NCI-H1048 (cell line): Measurements from ENCODE around the gene MRPL43.
A peak's percentile ranks its signal among the peaks of the same experiment; 100 is the strongest.

Experiments used
- DNase-seq: peaks from one replicate; lab custom pipeline; 2025; lab: John Stamatoyannopoulos, UW

The MRPL43 gene

DNA sequence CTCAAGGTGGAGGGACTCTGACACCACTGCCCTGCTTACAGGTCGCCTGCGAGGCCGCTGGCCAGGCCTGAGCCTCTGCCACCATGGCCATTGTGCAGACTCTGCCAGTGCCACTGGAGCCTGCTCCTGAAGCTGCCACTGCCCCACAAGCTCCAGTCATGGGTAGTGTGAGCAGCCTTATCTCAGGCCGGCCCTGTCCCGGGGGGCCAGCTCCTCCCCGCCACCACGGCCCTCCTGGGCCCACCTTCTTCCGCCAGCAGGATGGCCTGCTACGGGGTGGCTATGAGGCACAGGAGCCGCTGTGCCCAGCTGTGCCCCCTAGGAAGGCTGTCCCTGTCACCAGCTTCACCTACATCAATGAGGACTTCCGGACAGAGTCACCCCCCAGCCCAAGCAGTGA, 15.2 kb upstream of the MRPL43 start:
- DNase-seq = no peak

DNA sequence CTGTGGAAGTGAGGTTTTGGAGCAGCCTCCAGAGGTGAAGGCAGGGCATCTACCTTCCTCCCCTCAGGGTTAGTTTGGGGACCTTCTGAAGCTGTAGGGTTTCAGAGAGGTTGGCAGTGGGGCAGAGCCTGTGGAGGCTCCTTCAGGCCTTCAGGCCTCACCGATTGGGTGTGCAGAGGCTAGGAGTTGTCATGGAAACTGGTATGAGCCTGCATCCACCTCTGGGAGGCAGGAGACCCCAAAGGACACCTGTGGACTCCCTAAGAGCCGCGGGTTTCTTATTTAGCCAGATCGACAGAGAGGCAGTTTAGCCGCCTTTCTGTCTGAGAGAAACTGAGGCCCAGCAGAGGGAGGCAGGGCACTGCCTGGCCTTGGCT, 14.3 kb upstream of the MRPL43 start:
- no peak for DNase-seq

DNA sequence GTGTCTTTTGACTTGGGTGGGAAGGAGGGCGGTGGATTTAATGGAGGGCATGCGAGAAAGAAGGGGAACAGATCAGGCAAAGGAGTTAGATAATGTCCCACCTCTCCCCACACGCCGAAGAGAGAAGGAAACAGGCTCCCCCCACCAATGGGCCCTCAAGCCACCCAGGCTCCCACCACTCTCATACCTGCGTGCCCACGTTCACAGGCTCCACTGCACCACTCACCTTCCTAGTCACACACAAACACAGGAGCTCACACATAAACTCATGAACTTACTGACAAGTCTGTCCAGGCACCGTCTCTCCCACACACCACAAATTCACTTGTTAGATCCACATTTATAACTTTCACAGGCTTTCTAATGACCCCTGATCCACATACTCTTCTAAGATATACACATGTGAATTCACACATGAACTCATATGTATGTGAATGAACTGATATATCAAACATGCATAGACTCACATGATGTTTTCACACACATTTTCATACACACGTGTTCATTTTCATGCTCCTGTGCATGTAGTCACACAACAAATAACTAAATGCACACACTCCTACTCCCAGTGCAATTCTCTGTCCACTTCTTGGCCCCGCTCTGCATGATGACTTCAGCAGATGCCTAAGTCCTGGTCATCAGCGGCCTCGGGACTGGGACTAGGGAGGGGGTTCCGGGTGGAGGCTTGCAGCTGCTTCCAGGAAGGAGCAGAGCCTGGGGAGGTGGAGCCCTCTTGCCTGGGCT, 13.8 kb upstream of the MRPL43 start:
- DNase-seq = no peak

DNA sequence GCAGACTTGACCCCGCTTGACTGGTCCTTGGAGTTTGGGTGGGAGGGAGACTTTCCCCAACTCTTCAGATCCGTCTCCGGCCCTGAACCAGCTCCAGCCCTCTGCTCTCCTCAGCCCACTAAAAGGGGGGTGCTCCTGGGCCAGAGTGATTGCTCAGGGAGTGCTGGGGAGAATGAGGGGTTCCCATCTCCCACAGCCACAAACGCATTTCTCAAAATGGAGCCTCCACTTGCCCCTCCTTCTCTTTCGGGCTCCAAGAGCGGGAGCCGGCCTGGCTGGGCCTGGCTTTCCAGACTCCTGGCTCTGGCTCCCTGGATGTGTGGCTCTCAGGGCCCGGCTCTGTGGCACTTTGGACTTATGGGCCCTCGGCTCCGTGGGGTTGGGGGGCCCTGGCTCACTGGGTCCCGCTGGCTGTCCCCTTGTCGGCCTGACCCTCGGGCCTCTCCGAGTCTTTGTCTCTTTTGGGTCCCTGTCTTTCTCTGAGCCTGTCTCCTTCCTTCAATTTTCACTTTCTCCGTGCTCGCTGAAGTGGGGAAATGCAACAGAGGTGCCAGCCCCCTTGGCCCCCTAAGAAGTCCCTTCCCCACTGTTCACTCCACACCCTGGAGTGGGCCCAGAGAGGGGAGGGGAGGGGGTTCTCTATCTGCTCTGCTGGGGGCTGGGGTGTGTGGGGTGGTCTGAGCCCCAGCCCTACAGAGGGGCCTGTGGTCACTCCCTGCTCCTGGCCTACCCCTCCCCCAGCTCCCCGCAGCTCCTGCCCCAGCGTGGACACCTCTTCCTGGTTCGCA, 13.0 kb upstream of the MRPL43 start:
- DNase-seq = no peak

DNA sequence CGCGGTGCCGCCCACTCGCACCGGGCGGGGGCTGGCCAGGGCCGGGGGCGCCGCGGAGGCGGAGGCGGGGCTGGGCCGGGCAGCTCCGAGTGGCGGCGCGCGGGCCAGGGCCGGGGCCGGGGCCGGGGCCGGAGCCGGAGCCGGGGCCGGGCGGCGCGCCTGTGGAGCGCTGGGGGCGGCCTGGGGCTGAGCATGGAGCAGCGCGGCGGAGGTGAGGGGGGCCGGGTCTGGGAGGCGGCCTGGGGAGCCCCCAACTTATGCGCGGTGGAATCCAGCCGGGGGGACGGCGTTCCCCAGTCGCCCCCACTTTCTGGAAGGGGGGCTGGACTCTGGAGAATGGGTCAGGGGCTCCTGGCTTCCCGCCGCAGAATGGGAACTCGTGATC, 12.4 kb upstream of the MRPL43 start, which contains the start of gene LZTS2:
LZTS2 (plus strand) TSS at position 67 of the 385 bp plus-strand sequence. CDS start 2,731 bp downstream, outside the sequence.
- no peak for DNase-seq

DNA sequence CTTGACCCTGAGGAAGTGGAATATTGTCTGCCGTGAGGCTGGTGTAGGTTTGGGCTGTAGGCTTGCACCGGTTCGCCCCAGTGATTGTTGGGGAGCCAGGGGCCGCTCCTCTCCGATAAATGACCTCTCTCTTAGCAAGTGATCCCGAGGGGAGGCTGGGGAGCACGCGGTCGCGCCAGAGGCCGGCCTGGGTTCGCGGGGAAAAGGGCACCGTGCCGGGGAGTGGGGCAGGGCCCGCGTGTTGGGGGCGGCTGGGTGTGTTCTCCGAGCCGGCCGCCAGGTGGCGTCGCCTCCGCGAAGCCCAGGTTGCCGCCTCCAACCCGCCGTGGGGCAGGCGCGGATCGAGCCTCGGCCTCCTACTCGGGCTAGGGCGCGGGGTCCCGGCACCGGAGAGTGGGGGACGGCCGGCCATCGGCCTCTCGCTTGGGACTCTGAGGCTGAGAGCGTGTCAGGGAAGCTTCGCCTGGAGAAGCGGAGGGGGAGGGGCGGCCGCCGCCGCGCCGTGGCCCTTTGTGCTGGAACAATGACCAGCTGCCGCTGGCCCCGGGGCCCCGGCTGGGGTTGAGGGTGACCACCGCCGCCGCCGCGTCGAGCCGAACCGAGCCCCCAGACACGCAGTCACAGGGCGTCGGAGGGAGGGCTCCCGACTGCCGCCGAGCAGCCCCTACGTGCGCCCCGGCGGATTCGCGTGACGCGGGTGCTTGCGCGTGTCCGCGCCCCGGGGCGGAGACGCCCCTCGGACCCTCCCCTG, 11.9 kb upstream of the MRPL43 start:
- peak; percentile 23 for DNase-seq

DNA sequence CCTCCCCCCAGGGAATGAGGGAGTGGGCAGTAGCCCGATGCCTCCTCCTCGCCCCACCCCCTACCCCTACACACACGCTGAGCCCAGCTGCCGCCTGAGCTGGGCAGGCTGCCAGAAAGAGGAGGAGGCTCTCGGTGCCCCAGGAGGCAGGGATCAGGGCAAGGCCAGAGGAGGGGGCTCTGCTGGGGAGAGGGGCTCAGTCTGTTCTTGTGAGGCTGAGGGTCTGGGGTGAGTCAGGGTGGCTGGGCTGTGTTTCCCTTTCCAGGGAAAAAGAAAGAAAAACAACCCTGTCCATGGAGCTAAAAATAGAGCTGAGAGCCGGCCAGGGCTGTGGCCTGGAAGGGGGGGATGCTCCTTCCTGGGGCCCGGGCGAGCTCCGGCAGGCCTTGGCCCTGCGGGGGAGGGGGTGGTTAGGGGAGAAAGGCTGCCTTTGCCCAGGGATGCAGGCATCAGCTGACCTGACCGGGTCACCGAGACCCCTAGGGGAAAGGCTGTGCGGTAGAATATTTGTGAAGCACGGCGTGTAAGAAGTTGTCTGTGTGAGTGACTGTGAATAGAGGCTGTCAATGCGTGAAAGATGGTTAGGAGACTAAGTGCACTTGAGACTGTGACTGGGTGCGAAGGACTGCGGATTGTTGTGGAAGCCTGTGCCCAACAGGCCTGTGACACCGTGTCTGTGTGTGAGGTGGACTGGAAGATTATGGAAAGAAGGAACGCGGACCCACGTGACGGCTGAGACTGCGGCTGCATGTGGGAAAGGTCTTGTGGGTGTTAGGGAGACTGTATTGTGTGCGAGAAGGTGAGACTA, 11.1 kb upstream of the MRPL43 start:
- DNase-seq = peak; percentile 42

DNA sequence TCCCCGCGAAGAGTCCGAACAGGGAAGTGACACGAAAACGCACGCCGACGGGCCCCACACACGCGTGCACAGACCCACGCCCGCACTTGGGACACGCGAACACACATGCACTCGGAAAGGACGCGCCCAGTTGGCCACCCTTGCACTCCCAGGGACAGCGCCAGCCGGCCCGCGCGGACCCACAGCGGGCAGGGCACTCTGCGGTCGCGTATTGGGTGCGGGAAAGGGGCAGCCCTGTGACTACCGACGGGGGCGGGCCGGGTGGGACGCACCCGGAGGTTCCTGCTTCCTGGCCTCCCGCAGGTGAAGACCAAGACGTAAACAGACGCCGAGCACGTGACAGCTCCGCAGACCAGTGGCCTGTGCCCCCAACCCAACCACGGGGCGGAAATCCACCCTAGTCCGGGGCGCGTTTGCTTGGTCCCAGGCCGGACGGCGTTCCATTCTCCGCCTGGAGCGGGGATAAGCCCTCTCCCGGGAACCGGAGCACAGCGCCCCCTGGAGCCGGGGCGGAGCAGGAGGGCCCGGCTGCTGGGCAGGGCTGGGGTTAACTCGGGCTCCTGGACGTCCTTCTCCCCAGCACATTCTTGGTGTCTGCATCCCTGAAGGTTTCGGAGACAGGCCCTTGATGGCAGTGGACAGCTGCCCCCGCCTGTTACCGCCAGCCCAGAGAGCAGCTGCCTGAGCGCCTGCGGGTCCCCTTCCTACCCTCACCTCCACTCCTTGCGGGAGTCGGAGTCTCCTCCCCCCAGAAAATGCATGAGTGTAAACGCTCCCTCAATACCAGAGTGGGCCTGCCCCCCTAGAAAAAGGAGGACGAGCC, 10.3 kb upstream of the MRPL43 start:
- peak; percentile 60 for DNase-seq

DNA sequence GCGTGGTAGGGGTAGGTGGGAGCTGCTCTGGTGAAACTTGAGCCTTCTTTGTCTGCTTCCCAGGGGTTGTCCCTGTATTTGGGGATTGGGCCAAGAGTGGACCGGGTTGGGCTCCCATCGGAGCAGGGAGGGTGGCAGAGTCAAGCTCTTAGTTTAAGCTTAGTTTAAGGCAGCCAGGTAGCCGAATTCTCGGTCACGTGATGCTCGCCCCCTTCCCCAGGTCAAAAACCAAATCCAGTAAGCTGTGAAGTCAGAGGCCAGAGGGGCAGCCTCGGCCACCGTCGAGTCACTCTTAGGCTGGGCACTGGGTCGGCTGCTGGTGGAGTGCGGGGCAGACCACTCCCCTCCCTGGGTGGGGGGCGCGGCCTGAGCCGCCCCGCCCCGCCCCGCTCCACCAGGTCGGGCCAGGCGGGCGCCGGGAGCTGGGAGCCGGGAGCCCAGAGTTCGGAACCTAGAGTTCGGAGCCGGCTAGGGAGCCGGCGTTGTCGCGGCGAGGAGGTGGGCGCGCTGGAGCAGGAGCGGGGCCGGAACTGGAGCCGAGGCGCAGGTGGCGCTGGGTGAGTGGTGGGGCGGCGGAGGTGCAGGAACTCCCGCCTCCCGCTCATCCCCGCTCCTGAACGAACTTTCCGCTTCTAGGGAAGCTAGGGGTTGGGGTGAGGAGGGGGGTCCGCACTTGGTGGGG, 9.5 kb upstream of the MRPL43 start:
- DNase-seq = no peak

DNA sequence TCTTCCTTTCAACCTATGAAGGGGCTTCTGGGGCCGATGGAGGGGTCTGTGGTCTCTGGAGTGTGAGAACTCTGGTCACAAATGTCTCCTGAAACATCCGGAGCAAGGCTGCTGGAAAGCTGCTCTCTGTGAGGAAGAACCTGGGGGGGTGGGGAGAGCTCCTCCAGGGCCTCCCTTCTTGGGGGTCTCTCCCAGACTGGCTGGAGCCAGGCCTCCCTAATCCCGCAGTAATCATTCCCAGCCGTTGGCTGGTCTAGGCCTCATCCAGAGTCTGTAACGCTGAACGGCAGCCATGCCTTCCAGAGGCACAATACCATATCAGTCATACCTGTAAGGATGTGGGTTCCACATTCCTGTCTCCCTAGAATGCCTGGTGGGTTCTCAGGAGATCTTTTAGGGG, 7.9 kb upstream of the MRPL43 start:
- DNase-seq = no peak

DNA sequence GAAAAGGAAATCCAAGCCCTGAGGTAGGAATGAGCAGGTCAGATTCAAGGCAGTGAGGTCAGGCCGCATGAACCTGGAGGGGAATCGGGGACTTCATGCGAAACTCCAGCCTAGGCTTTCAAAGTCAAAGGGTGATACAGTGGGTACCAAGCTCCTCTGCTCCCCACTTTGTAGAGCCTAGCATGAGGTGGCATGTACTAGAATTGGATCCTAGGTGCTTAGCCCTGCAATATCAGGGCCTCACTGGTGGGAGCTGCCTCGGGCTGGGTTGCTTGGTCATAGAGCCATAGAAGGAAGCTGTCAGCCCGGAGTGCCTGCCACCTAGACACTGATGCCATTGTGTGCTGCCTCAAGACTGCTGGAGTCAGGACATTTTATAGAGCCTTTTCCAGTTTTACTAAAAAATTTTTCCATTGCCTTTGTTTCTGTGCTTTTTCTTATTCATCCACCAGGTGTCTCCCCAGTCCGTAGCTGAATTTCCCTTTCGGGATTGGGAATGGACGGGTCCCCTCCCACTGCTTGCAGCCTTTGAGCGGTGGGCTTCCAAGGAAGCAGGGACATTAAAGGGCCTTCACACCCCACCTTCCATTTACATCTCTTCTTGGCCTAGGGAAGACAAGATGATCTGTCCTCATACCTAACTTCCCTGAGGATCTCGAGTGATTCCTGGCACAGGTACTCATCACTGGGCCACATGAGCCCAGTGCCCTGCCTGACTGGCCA, 6.8 kb upstream of the MRPL43 start:
- no peak for DNase-seq

DNA sequence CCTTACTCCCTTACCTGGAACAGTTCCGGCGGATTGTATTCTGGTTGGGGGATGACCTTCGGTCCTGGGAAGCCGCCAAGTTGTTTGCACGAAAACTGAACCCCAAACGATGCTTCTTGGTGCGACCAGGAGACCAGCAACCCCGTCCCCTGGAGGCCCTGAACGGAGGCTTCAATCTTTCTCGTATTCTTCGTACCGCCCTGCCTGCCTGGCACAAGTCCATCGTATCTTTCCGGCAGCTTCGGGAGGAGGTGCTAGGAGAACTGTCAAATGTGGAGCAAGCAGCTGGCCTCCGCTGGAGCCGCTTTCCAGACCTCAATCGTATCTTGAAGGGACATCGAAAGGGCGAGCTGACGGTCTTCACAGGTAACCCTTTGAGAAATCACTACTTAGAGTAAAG, 1.8 kb upstream of the MRPL43 start:
- DNase-seq = no peak

DNA sequence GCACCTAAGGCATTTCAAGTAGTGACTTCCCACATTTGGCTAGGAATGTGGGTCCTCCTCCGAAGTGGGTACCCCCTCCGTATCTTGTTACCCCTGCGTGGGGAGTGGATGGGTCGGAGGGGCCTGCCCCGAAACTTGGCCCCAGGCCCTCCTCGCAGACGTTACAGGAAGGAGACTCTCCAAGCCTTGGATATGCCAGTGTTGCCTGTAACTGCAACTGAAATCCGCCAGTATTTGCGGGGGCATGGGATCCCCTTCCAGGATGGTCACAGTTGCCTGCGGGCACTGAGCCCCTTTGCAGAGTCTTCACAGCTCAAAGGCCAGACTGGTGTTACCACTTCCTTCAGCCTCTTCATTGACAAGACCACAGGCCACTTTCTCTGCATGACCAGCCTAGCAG, 869 bp upstream of the MRPL43 start:
- DNase-seq = no peak

DNA sequence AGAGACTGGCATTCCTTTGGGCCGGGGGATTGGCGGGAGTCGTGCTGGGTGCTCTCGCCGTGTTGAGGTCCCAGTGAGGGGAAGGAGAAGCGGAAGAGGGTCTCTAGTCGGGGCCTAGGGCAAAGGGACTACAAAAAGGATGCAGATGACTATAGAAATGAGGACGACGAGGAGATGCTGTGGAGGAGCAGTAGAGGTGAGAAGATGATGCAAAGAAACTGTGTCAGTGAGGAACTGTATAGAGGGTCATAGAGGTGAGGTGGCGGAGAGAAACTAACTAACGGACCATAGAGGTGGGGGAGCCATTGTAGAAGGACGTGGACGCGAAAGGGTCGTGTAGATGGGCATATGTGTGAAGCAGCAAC, 370 bp upstream of the MRPL43 start:
- DNase-seq = no peak

DNA sequence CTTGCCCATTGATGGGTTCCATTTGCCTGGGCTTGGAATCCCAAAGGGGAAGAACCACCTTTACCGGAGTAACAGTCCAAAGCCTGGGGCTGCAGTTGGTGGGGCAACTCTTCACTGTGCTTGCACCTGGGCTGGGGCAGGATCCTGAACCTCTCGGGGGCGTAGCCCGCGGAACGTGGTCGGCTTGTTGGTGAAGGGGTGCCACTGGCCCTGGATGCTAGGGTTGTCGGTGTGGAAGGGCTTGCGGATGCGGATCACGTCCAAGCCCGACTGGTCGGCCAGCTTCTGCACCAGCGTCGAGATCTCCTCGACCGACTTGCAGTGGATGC, 710 bp downstream of the MRPL43 start:
- no peak for DNase-seq

DNA sequence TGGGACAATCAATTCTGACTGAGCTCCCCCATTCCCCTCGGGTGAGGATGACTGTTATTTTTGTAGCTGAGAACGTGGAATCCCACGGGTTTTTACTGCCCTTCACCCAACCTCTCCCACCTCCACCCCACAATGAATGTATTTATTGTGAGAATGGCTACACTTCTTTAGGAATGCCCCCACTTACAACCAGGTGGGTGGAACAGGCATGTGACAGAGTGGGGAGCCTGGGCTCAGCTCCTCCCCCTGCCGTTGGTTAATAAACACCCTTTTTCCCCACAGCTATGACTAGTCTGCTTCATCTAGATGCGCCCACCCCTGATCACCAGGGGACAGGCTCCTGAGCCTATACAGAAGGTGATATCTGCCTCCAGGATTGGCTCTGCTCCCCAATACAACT, 2.0 kb downstream of the MRPL43 start:
- no peak for DNase-seq

DNA sequence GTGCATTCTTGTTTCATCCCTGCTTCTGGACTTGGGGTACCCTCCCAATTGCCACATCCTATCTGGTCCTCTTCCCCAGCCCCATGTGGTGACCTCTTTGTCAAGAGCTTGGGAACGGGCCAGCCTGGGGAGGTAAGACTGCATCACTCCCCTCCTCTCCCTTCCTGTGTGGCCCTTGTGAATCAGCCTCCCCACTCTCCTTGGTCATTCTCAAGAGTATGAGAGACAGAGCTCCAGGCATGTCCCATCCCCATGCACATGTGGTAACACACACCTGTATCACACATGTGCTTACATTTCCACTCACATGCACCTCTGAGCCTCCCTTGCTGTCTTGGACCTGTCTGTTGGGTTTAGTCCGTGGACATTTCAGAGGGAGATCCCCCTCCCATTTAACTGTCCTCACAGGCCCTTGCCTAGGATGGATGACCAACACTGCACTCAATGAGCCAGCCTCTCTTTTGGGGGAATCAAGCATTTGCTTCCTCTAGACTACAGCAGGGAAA, 2.6 kb downstream of the MRPL43 start:
- no peak for DNase-seq

DNA sequence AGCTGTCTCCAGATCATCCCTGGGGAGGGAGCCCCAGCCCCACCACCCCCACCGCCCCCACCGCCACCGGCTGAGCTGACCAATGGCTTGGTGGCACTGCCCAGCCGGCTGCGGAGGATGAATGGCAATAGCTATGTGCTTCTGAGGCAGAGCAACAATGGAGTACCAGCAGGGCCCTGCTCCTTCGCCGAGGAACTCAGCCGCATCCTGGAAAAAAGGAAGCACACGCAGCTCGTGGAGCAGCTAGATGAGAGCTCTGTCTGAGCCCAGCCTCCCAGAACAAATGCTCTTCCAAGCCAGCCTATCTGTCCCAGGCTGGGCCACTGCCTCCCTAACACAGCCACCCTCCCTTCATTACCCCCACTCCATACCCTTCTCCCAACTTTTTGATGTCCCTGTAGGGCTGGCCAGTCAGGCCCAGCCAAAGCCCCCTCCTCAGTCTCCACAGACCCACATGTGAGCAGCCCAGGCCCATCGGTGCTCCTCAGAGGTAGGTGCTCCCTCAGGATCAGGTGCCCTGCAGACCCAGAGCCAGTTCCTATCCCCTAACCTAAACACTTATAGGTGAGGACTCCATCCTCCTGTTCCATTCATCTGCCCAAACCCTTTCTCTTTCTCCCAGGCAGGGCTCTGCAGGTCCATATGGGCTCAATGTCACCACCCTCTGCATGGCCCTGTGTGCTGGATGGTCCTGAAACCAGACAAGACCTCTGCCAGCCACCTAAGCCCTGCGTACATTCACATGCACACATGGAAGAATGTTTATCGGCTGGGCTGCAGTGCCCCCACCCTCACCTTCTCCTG, 3.2 kb downstream of the MRPL43 start:
- no peak for DNase-seq
